Activated CD4-positive, alpha-beta T cell treated with anti-CD3 and anti-CD28 coated beads for 24 hours (primary cell): ENCODE data around the gene RBMY1B.
"Not testable (repeated sequence)": the region's sequence is repeated elsewhere in the genome, so short reads cannot be mapped to it uniquely, and the experiment has no call there.

Source experiments
- DNase-seq, 2 donors: peaks; one replicate each; pipeline ENCODE4 v3.0.0-alpha.2; 2020; ENCODE audit warnings: low read depth in 2 of 2

Gene RBMY1B

GRCh38 chrY:21511038-21511437, at the start of gene RBMY1B:
Gene RBMY1B, plus strand, starts transcription at chrY:21511338. Its CDS starts 2,013 bp downstream, at chrY:21513351.
- DNase-seq = not testable (repeated sequence)

GRCh38 chrY:21462915-21463314, 48.2 kb upstream of the RBMY1B start:
- not testable (repeated sequence) for DNase-seq

GRCh38 chrY:21482967-21483366, 28.2 kb upstream of the RBMY1B start:
- DNase-seq = no peak

- DNase-seq = not testable (repeated sequence)
These were observed 23.4 kb downstream of the RBMY1B start, which contains the start of gene RBMY1A1 for GRCh38 chrY:21534579-21534978. Gene RBMY1A1, plus strand, starts transcription at chrY:21534879. Its CDS starts 2,013 bp downstream, at chrY:21536892.

- not testable (repeated sequence) for DNase-seq
These were observed 48.3 kb downstream of the RBMY1B start for GRCh38 chrY:21559316-21559984.
